Measurements from ENCODE around the gene GPATCH3. TPM values are rescaled to one million over a fixed set of nuclear protein-coding genes. Genes with fewer than 3 reads are reported as not detected.

The GPATCH3 gene
- total and polyA plus RNA-seq, 2 donors (not counting 3 experiments of a cell fraction or from before 2014, with no cell fraction given): 12.1 to 17.7 TPM

- ChIA-PET POLR2A (no interaction called here), CTCF (interaction anchor here (0.6 to 2.7 kb wide), 18 partner anchors 8 to 387 kb away, joined by 3 to 18 read pairs (median 4); partner anchors contain the start of genes GPATCH3 and ZDHHC18)
- dilution Hi-C loops (cut with MboI; ENCODE audit: extremely low pct_ligation_motif_present, low sequenced_read_pairs): no loop called here
- intact Hi-C loops (cut with micrococcal nuclease): no loop called here
- Histone ChIP-seq H3K36me3 (ENCODE audit: control insufficient read depth in 2 of 2, extremely low read depth in 1 of 2, insufficient read depth in 2 of 2, low read length in 2 of 2) (peaks cover 23 to 32% of the 10 kb centered on the region in 2 experiments), H3K79me2 (ENCODE audit: control insufficient read depth, insufficient read depth, low read length) (peaks cover 18% of the 10 kb centered on the region), H3K4me1 (ENCODE audit: control insufficient read depth, extremely low read depth, insufficient read depth, low read length) (peaks cover 6% of the 10 kb centered on the region), H2AFZ (ENCODE audit: low read depth, low read length) (no peak overlapping the region), H3K4me3 (replicated peaks in 1 of 3; ENCODE audit: insufficient read depth in 1 of 3, low read depth in 1 of 3, low read length in 3 of 3) (no peak overlapping the region), H4K20me1 (replicated peaks; ENCODE audit: control insufficient read depth, extremely low read depth, insufficient read depth, low read length) (no peaks in the 10 kb centered on the region), H3K27ac (ENCODE audit: insufficient read depth, low read depth, low read length) (no peak overlapping the region), H3K9me1 (replicated peaks; ENCODE audit: control insufficient read depth, extremely low read depth, insufficient read depth, low read length) (no peaks in the 10 kb centered on the region), H3K4me2 (ENCODE audit: insufficient read depth, low read length) (no peak overlapping the region), H3K9me3 (replicated peaks; ENCODE audit: control insufficient read depth, insufficient read depth, low read length) (no peaks in the 10 kb centered on the region), H3K27me3 (ENCODE audit: control insufficient read depth in 2 of 2, insufficient read depth in 2 of 2, low read length in 2 of 2) (no peaks in the 10 kb centered on the region), H3K9ac (replicated peaks; ENCODE audit: extremely low read depth, insufficient read depth, low read length) (no peak overlapping the region)
- DNase-seq (ENCODE audit: low read depth, low spot score) (peak; percentile 27), FAIRE-seq (peak; percentile 60)
- TF ChIP-seq JUN (IDR thresholded peaks at IDR 0.05; ENCODE audit: borderline replicate concordance, insufficient read depth, insufficient read length, low read depth) (no peak), MAX (IDR thresholded peaks at IDR 0.05; ENCODE audit: insufficient read depth, insufficient read length) (no peak), FOS (IDR thresholded peaks at IDR 0.05; ENCODE audit: borderline replicate concordance, insufficient read depth, low read length) (no peak), EZH2 (IDR thresholded peaks at IDR 0.05; ENCODE audit: borderline replicate concordance, low read depth, low read length, severe bottlenecking) (no peak), CTCF (IDR thresholded peaks at IDR 0.05; ENCODE audit: extremely low read depth in 1 of 2, insufficient read depth in 1 of 2, low read depth in 1 of 2, low read length in 2 of 2) (peak; percentile 30 to 40), GATA2 (IDR thresholded peaks at IDR 0.05; ENCODE audit: insufficient read depth, insufficient read length, low read depth, low read length) (no peak)
- no TSS peak for BruUV-seq (replicated peaks)
These were observed 13.1 kb downstream of the GPATCH3 start for GRCh38 chr1:26887125-26887524.

Measured in endothelial cell of umbilical vein (primary cell).